HEK293 (cell line): ENCODE data around the gene ADSS1.

ENCODE experiments used
- CTCF ChIA-PET: fragments of 350-600 bp; formaldehyde crosslinking; extraction: SDS; loops from one replicate; lab custom pipeline; 2021; ENCODE audit warnings: antibody characterized with exemption; lab: Yijun Ruan, JAX
- POLR2A ChIA-PET: fragments of 300-600 bp; formaldehyde crosslinking; extraction: SDS; loops from one replicate; lab custom pipeline; 2020; ENCODE audit warnings: antibody characterized with exemption, inconsistent platforms; lab: Yijun Ruan, JAX
- H3K27ac ChIP-seq: fragments of 200-500 bp; sonication (Bioruptor generic); 2 replicates; pipeline ENCODE4 v1.5.1; 2014; ENCODE audit warnings: low read depth, low read length, control low read depth, inconsistent platforms; ENCODE audit errors: extremely low read depth
- H3K36me3 ChIP-seq, 2 experiments: fragments of 200-500 bp in 1 of 2; sonication (Bioruptor generic) in 1 of 2; 1 replicate in 1 of 2; 2 replicates in 1 of 2; pipeline ENCODE4 v1.5.1; 2014 to 2017; ENCODE audit warnings: inconsistent platforms in 2 of 2, low read length in 2 of 2; ENCODE audit not compliant: control insufficient read depth in 2 of 2, insufficient read depth in 1 of 2
- H3K4me1 ChIP-seq: fragments of 200-500 bp; sonication (Bioruptor generic); 2 replicates; pipeline ENCODE4 v1.5.1; 2014; ENCODE audit warnings: mild to moderate bottlenecking, low read length, inconsistent platforms; ENCODE audit not compliant: control insufficient read depth, insufficient read depth
- H3K4me3 ChIP-seq: 2 replicates; pipeline ENCODE4 v1.5.1; 2011; ENCODE audit warnings: low read depth, mild to moderate bottlenecking, control low read depth, low read length, moderate library complexity
- H3K9me3 ChIP-seq: fragments of 200-500 bp; sonication (Bioruptor generic); 2 replicates; pipeline ENCODE4 v1.5.1; 2014; ENCODE audit warnings: low read depth, low read length, inconsistent platforms; ENCODE audit not compliant: control insufficient read depth, insufficient read depth
- KLF9 ChIP-seq: fragments of 450-650 bp; formaldehyde crosslinking; IDR thresholded peaks from 2 replicates; pipeline ENCODE4 v1.5.1; 2016; ENCODE audit warnings: missing biosample characterization, missing genetic modification characterization, low read depth
- ZBTB48 ChIP-seq: fragments of 450-650 bp; formaldehyde crosslinking; IDR thresholded peaks from 2 replicates; pipeline ENCODE4 v1.5.1; 2016; ENCODE audit warnings: missing biosample characterization, missing genetic modification characterization
- ZFP3 ChIP-seq: fragments of 450-650 bp; formaldehyde crosslinking; IDR thresholded peaks from 2 replicates; pipeline ENCODE4 v1.5.1; 2016; ENCODE audit warnings: low read depth, missing biosample characterization, missing genetic modification characterization
- ZFP41 ChIP-seq: fragments of 450-650 bp; formaldehyde crosslinking; IDR thresholded peaks from 2 replicates; pipeline ENCODE4 v1.5.1; 2016; ENCODE audit warnings: missing biosample characterization, missing genetic modification characterization, borderline replicate concordance
- ZFP69B ChIP-seq: fragments of 450-650 bp; formaldehyde crosslinking; IDR thresholded peaks from 2 replicates; pipeline ENCODE4 v1.5.1; 2016; ENCODE audit warnings: missing biosample characterization, missing genetic modification characterization
- ZIC2 ChIP-seq: fragments of 450-650 bp; formaldehyde crosslinking; IDR thresholded peaks from 2 replicates; pipeline ENCODE4 v1.5.1; 2016; ENCODE audit warnings: missing biosample characterization, missing genetic modification characterization
- ZNF16 ChIP-seq: fragments of 450-650 bp; formaldehyde crosslinking; IDR thresholded peaks from 2 replicates; pipeline ENCODE4 v1.5.1; 2016; ENCODE audit warnings: low read depth, missing biosample characterization, missing genetic modification characterization
- ZNF19 ChIP-seq: fragments of 450-650 bp; formaldehyde crosslinking; IDR thresholded peaks from 2 replicates; pipeline ENCODE4; 2016; ENCODE audit warnings: missing biosample characterization, missing genetic modification characterization, low read depth
- ZNF239 ChIP-seq: fragments of 450-650 bp; formaldehyde crosslinking; IDR thresholded peaks from 2 replicates; pipeline ENCODE4 v1.5.1; 2016; ENCODE audit warnings: missing biosample characterization, missing genetic modification characterization
- ZNF404 ChIP-seq: fragments of 450-650 bp; formaldehyde crosslinking; IDR thresholded peaks from 2 replicates; pipeline ENCODE4 v1.5.1; 2017; ENCODE audit warnings: missing biosample characterization, missing genetic modification characterization
- ZNF561 ChIP-seq: fragments of 450-650 bp; IDR thresholded peaks from 2 replicates; pipeline ENCODE4 v1.5.1; 2018; ENCODE audit warnings: missing biosample characterization, missing genetic modification characterization, borderline replicate concordance
- ZNF776 ChIP-seq: fragments of 450-650 bp; formaldehyde crosslinking; IDR thresholded peaks from 2 replicates; pipeline ENCODE4 v1.5.0; 2017; ENCODE audit warnings: missing biosample characterization, missing genetic modification characterization, borderline replicate concordance
- ZSCAN30 ChIP-seq: fragments of 450-650 bp; IDR thresholded peaks from 2 replicates; pipeline ENCODE4 v1.5.1; 2018; ENCODE audit warnings: missing biosample characterization, mild to moderate bottlenecking, missing genetic modification characterization, moderate library complexity
- TF ChIP-seq, protein P1 (sequence below): fragments of 450-650 bp; formaldehyde crosslinking; IDR thresholded peaks from 2 replicates; pipeline ENCODE4 v1.5.1; 2016; ENCODE audit warnings: missing biosample characterization, missing genetic modification characterization
- TF ChIP-seq, protein P2 (sequence below): fragments of 450-650 bp; formaldehyde crosslinking; IDR thresholded peaks from 2 replicates; pipeline ENCODE4 v1.5.1; 2017; ENCODE audit warnings: missing biosample characterization, missing genetic modification characterization
- TF ChIP-seq, protein P3 (sequence below): fragments of 450-650 bp; formaldehyde crosslinking; IDR thresholded peaks from 2 replicates; pipeline ENCODE4 v1.5.1; 2016; ENCODE audit warnings: missing biosample characterization, missing genetic modification characterization
- TF ChIP-seq, protein P4 (sequence below): fragments of 450-650 bp; formaldehyde crosslinking; optimal IDR thresholded peaks from 2 replicates; pipeline ENCODE3; 2016; ENCODE audit warnings: missing biosample characterization, mild to moderate bottlenecking, missing genetic modification characterization
- TF ChIP-seq, protein P5 (sequence below): fragments of 450-650 bp; formaldehyde crosslinking; conservative IDR thresholded peaks from 2 replicates; pipeline ENCODE4 v1.5.1; 2016; ENCODE audit warnings: low read depth, missing biosample characterization, missing genetic modification characterization
- TF ChIP-seq, protein P6 (sequence below): fragments of 450-650 bp; formaldehyde crosslinking; IDR thresholded peaks from 2 replicates; pipeline ENCODE4 v1.5.1; 2016; ENCODE audit warnings: missing biosample characterization, missing genetic modification characterization
- TF ChIP-seq, protein P7 (sequence below): fragments of 450-650 bp; formaldehyde crosslinking; IDR thresholded peaks from 2 replicates; pipeline ENCODE4 v1.5.1; 2016; ENCODE audit warnings: missing biosample characterization, missing genetic modification characterization

Gene ADSS1

DNA sequence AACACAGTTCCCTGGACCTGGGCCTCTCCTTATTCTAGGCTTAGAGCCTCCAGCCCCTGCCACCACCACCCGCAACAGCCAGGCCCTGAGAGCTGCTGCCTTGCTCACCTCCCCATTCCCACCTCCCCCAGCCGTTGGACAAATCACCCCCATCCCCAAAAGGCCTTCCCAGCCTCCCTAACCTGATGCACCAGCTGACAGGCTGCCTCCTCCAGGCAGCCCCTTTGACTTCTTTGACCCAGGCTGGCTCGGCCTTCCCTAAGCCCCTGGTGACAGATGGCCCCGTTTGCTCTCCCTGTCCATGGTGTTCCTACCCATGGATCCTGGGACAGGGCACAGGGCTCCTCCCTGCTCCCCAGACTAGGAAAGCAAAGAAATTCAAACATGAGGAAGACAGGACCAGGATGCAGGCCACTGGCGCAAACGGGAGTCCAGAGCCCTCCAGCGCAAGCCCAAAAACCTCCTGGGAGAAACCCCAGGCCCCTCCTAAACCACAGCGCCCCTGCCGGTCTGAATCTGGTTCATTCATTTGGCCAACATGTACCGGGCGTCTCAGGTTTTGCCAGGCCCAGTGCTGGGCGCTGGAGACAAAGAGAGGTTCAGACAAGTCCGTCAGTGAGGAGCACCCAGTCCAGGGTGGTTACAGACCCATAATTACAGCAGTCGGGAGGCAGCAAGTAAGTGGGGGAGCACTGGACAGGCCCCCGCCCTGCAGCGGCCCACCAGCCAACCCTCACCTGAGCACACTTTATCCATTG is 69.1 kb downstream of the ADSS1 start:
- ChIA-PET POLR2A (interaction anchor here (1.7 kb wide), 1 partner anchor 24 kb away, joined by 5 read pairs; no protein-coding TSS in a partner anchor), CTCF (interaction anchor here (1.8 kb wide), 1 partner anchor 24 kb away, joined by 6 read pairs; no protein-coding TSS in a partner anchor)
- Histone ChIP-seq H3K36me3 (peaks cover 0 to 53% of the 10 kb centered on the region in 2 experiments; a peak in 1 of 3 replicates), H3K4me1 (peaks cover 10% of the 10 kb centered on the region), H3K4me3 (no peak overlapping the region), H3K27ac (no peak overlapping the region), H3K9me3 (no peaks in the 10 kb centered on the region)
- TF ChIP-seq, protein P1, sequence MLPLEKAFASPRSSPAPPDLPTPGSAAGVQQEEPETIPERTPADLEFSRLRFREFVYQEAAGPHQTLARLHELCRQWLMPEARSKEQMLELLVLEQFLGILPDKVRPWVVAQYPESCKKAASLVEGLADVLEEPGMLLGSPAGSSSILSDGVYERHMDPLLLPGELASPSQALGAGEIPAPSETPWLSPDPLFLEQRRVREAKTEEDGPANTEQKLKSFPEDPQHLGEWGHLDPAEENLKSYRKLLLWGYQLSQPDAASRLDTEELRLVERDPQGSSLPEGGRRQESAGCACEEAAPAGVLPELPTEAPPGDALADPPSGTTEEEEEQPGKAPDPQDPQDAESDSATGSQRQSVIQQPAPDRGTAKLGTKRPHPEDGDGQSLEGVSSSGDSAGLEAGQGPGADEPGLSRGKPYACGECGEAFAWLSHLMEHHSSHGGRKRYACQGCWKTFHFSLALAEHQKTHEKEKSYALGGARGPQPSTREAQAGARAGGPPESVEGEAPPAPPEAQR (tag by site-specific recombination), result no peak
- TF ChIP-seq, protein P2, sequence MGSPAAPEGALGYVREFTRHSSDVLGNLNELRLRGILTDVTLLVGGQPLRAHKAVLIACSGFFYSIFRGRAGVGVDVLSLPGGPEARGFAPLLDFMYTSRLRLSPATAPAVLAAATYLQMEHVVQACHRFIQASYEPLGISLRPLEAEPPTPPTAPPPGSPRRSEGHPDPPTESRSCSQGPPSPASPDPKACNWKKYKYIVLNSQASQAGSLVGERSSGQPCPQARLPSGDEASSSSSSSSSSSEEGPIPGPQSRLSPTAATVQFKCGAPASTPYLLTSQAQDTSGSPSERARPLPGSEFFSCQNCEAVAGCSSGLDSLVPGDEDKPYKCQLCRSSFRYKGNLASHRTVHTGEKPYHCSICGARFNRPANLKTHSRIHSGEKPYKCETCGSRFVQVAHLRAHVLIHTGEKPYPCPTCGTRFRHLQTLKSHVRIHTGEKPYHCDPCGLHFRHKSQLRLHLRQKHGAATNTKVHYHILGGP, result no peak
- no peak for TF ChIP-seq ZNF776 (tag by site-specific recombination)
- TF ChIP-seq, protein P3, sequence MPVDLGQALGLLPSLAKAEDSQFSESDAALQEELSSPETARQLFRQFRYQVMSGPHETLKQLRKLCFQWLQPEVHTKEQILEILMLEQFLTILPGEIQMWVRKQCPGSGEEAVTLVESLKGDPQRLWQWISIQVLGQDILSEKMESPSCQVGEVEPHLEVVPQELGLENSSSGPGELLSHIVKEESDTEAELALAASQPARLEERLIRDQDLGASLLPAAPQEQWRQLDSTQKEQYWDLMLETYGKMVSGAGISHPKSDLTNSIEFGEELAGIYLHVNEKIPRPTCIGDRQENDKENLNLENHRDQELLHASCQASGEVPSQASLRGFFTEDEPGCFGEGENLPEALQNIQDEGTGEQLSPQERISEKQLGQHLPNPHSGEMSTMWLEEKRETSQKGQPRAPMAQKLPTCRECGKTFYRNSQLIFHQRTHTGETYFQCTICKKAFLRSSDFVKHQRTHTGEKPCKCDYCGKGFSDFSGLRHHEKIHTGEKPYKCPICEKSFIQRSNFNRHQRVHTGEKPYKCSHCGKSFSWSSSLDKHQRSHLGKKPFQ, result no peak
- TF ChIP-seq ZNF561 (tag by site-specific recombination), result no peak

DNA sequence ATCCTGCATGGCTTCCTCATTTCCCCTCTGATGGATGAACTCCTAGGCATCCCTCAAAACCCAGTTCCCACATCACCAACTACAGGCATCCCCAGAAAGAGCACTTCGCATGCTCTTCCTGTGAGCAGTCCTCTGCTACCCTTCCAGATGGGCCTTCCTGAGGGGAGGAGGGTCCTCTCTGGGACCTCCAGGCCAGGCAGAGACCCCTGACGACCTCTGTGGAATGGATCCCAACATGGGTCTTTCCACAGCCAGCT is 69.6 kb downstream of the ADSS1 start:
- Histone ChIP-seq H3K36me3 (peaks cover 0 to 48% of the 10 kb centered on the region in 2 experiments; a peak in 1 of 3 replicates), H3K27ac (no peak overlapping the region; the same call in 1 of the 2 replicates)

DNA sequence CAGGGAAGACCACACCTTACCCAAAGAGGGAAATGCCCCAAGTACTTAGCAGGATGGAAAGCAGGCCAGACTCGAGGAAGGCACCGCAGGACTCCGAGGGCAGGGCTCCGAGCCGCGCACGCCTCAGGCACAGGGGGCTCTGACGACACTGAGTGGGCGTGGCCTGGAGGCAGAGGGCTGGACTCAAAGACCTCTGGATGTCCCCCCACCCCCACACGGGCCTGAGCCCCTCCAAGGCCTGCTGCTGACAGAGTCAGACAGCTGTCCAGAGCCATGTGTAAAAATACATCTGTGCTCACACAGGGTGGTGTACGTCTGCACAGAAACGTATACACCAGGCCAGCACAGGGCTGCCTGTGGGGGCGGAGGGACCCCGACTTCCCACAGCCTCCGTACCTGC is 70.1 kb downstream of the ADSS1 start:
- no peaks in the 10 kb centered on the region for H3K9me3 ChIP-seq
- POLR2A ChIA-PET, result interaction anchor here (1.1 to 1.7 kb wide), 2 partner anchors 25 to 41 kb away, joined by 5 to 7 read pairs; partner anchors contain the start of gene SIVA1
- CTCF ChIA-PET, result interaction anchor here (0.6 to 1.2 kb wide), 2 partner anchors 31 to 32 kb away, joined by 3 to 4 read pairs; no protein-coding TSS in a partner anchor
- peaks cover 0 to 44% of the 10 kb centered on the region in 2 experiments; a peak in 1 of 3 replicates for H3K36me3 ChIP-seq
- peaks cover 10% of the 10 kb centered on the region for H3K4me1 ChIP-seq
- peak overlapping the region; percentile 78 for H3K27ac ChIP-seq
- peak overlapping the region; percentile 67 for H3K4me3 ChIP-seq
- no peak for TF ChIP-seq ZNF404 (tag by site-specific recombination)
- TF ChIP-seq ZNF561 (tag by site-specific recombination), result no peak
- TF ChIP-seq, protein P4, sequence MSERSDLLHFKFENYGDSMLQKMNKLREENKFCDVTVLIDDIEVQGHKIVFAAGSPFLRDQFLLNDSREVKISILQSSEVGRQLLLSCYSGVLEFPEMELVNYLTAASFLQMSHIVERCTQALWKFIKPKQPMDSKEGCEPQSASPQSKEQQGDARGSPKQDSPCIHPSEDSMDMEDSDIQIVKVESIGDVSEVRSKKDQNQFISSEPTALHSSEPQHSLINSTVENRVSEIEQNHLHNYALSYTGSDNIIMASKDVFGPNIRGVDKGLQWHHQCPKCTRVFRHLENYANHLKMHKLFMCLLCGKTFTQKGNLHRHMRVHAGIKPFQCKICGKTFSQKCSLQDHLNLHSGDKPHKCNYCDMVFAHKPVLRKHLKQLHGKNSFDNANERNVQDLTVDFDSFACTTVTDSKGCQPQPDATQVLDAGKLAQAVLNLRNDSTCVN (tag by site-specific recombination), result peak; percentile 25
- TF ChIP-seq, protein P5, sequence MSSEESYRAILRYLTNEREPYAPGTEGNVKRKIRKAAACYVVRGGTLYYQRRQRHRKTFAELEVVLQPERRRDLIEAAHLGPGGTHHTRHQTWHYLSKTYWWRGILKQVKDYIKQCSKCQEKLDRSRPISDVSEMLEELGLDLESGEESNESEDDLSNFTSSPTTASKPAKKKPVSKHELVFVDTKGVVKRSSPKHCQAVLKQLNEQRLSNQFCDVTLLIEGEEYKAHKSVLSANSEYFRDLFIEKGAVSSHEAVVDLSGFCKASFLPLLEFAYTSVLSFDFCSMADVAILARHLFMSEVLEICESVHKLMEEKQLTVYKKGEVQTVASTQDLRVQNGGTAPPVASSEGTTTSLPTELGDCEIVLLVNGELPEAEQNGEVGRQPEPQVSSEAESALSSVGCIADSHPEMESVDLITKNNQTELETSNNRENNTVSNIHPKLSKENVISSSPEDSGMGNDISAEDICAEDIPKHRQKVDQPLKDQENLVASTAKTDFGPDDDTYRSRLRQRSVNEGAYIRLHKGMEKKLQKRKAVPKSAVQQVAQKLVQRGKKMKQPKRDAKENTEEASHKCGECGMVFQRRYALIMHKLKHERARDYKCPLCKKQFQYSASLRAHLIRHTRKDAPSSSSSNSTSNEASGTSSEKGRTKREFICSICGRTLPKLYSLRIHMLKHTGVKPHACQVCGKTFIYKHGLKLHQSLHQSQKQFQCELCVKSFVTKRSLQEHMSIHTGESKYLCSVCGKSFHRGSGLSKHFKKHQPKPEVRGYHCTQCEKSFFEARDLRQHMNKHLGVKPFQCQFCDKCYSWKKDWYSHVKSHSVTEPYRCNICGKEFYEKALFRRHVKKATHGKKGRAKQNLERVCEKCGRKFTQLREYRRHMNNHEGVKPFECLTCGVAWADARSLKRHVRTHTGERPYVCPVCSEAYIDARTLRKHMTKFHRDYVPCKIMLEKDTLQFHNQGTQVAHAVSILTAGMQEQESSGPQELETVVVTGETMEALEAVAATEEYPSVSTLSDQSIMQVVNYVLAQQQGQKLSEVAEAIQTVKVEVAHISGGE, result no peak
- TF ChIP-seq KLF9, result peak; percentile 79
- TF ChIP-seq, protein P6, sequence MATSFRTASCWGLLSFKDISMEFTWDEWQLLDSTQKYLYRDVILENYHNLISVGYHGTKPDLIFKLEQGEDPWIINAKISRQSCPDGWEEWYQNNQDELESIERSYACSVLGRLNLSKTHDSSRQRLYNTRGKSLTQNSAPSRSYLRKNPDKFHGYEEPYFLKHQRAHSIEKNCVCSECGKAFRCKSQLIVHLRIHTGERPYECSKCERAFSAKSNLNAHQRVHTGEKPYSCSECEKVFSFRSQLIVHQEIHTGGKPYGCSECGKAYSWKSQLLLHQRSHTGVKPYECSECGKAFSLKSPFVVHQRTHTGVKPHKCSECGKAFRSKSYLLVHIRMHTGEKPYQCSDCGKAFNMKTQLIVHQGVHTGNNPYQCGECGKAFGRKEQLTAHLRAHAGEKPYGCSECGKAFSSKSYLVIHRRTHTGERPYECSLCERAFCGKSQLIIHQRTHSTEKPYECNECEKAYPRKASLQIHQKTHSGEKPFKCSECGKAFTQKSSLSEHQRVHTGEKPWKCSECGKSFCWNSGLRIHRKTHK (tag by site-specific recombination), result no peak
- TF ChIP-seq ZSCAN30, result 0 out of 2 replicates have a peak, but pooled peaks have one; percentile 31
- TF ChIP-seq, protein P7, sequence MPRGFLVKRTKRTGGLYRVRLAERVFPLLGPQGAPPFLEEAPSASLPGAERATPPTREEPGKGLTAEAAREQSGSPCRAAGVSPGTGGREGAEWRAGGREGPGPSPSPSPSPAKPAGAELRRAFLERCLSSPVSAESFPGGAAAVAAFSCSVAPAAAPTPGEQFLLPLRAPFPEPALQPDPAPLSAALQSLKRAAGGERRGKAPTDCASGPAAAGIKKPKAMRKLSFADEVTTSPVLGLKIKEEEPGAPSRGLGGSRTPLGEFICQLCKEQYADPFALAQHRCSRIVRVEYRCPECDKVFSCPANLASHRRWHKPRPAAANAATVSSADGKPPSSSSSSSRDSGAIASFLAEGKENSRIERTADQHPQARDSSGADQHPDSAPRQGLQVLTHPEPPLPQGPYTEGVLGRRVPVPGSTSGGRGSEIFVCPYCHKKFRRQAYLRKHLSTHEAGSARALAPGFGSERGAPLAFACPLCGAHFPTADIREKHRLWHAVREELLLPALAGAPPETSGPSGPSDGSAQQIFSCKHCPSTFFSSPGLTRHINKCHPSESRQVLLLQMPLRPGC (tag by site-specific recombination), result no peak
- TF ChIP-seq ZIC2 (tag by site-specific recombination), result peak; percentile 61
- TF ChIP-seq ZBTB48 (tag by site-specific recombination), result peak; percentile 30; the same call in 1 of the 2 replicates

More for the DNA sequence above, 69.6 kb downstream of the ADSS1 start:
- no peak for TF ChIP-seq ZNF239 (tag by site-specific recombination)
- no peak for TF ChIP-seq ZFP41 (tag by site-specific recombination)
- TF ChIP-seq ZFP69B, result no peak
- TF ChIP-seq ZNF19 (tag by site-specific recombination), result no peak
- peak; percentile 96 for TF ChIP-seq ZFP3 (tag by site-specific recombination)
- TF ChIP-seq ZNF16 (tag by site-specific recombination), result no peak
- POLR2A ChIA-PET, result interaction anchor here (1.7 kb wide), 1 partner anchor 25 kb away, joined by 5 read pairs; no protein-coding TSS in a partner anchor
- CTCF ChIA-PET, result no interaction called here
- H3K4me3 ChIP-seq, result no peak overlapping the region
- H3K9me3 ChIP-seq, result no peaks in the 10 kb centered on the region
- H3K4me1 ChIP-seq, result peaks cover 10% of the 10 kb centered on the region
